Endothelial cell of umbilical vein (primary cell): ENCODE measurements around the gene SPTY2D1. TPM values are rescaled to one million over a fixed set of nuclear protein-coding genes. Genes with fewer than 3 reads are reported as not detected.

Experiments
- BruUV-seq: library from RNA; stranded (reverse); fragments of 400-500 nt; replicated peaks from 2 replicates; lab custom pipeline; 2021; lab: Mats Ljungman, UMichigan
- CTCF ChIA-PET: fragments of 300-600, 350-600 bp; sonication (Branson Sonifier 250); formaldehyde crosslinking; loops from one replicate; lab custom pipeline; 2021; ENCODE audit warnings: antibody characterized with exemption, inconsistent platforms; lab: Charles Lee
- POLR2A ChIA-PET: fragments of 300-600, 350-600 bp; sonication (Branson Sonifier 250); formaldehyde crosslinking; loops from one replicate; lab custom pipeline; 2021; ENCODE audit warnings: antibody characterized with exemption, inconsistent platforms; lab: Charles Lee
- DNase-seq: peaks from one replicate; pipeline ENCODE4 v3.0.0-alpha.2; 2011; ENCODE audit warnings: low read depth, low spot score
- FAIRE-seq: peaks from 2 replicates; lab custom pipeline; 2011; peaks lifted over from hg19 to GRCh38; lab: Jason Lieb, UNC
- H2AFZ ChIP-seq: 2 replicates; pipeline ENCODE4 v1.6.0; 2012; ENCODE audit warnings: low read depth, low read length, control low read depth, inconsistent platforms
- H3K27ac ChIP-seq: 2 replicates; pipeline ENCODE4 v1.5.1; 2011; ENCODE audit warnings: low read depth, mild to moderate bottlenecking, control low read depth, low read length, moderate library complexity; ENCODE audit not compliant: insufficient read depth
- H3K27me3 ChIP-seq, 2 experiments: 2 replicates each; pipeline versions ENCODE4 v1.6.0 to v1.6.1; 2011; ENCODE audit warnings: low read length in 2 of 2, mixed read lengths in 1 of 2; ENCODE audit not compliant: control insufficient read depth in 2 of 2, insufficient read depth in 2 of 2
- H3K36me3 ChIP-seq, 2 experiments: 2 replicates in 1 of 2; 3 replicates in 1 of 2; pipeline ENCODE4 v1.5.1; 2011; ENCODE audit warnings: low read length in 2 of 2, mild to moderate bottlenecking in 1 of 2, moderate library complexity in 1 of 2; ENCODE audit not compliant: control insufficient read depth in 2 of 2, insufficient read depth in 2 of 2; ENCODE audit errors: extremely low read depth in 1 of 2
- H3K4me1 ChIP-seq: 3 replicates; pipeline ENCODE4 v1.5.1; 2011; ENCODE audit warnings: mild to moderate bottlenecking, low read length; ENCODE audit not compliant: control insufficient read depth, insufficient read depth; ENCODE audit errors: extremely low read depth
- H3K4me2 ChIP-seq: 2 replicates; pipeline ENCODE4 v1.6.1; 2011; ENCODE audit warnings: low read length, control low read depth, mixed read lengths; ENCODE audit not compliant: insufficient read depth
- H3K4me3 ChIP-seq, 3 experiments: fragments of 200-600 bp in 1 of 3; sonication (generic), shearing (Covaris generic) in 1 of 3; replicated peaks in 1 of 3; 2 replicates each; pipeline ENCODE4 v1.5.1; 2011 to 2016; ENCODE audit warnings: control low read depth in 3 of 3, low read length in 3 of 3, mild to moderate bottlenecking in 2 of 3, inconsistent platforms in 1 of 3, low read depth in 1 of 3, moderate library complexity in 1 of 3; ENCODE audit not compliant: insufficient read depth in 1 of 3
- H3K79me2 ChIP-seq: 2 replicates; pipeline ENCODE4 v1.6.0; 2012; ENCODE audit warnings: low read length, inconsistent platforms; ENCODE audit not compliant: control insufficient read depth, insufficient read depth
- H3K9ac ChIP-seq: replicated peaks from 2 replicates; pipeline ENCODE3; 2011; ENCODE audit warnings: low read length, control low read depth; ENCODE audit not compliant: insufficient read depth; ENCODE audit errors: extremely low read depth
- H3K9me1 ChIP-seq: replicated peaks from 3 replicates; pipeline ENCODE4 v1.6.0; 2011; ENCODE audit warnings: mild to moderate bottlenecking, low read length; ENCODE audit not compliant: control insufficient read depth, insufficient read depth; ENCODE audit errors: extremely low read depth
- H3K9me3 ChIP-seq: replicated peaks from 2 replicates; pipeline ENCODE4 v1.5.1; 2012; ENCODE audit warnings: low read length, inconsistent platforms; ENCODE audit not compliant: control insufficient read depth, insufficient read depth
- H4K20me1 ChIP-seq: replicated peaks from 2 replicates; pipeline ENCODE3; 2011; ENCODE audit warnings: mild to moderate bottlenecking, low read length; ENCODE audit not compliant: control insufficient read depth, insufficient read depth; ENCODE audit errors: extremely low read depth
- CTCF ChIP-seq, 2 donors: IDR thresholded peaks; 1 replicate in 1 of 2; 2 replicates in 1 of 2; pipeline ENCODE4 v1.5.1; 2011; ENCODE audit warnings: low read length in 2 of 2, mild to moderate bottlenecking in 2 of 2, moderate library complexity in 2 of 2, control low read depth in 1 of 2, inconsistent platforms in 1 of 2, low read depth in 1 of 2; ENCODE audit not compliant: insufficient read depth in 1 of 2; ENCODE audit errors: extremely low read depth in 1 of 2
- EZH2 ChIP-seq: IDR thresholded peaks from 2 replicates; pipeline ENCODE4 v1.6.1; 2012; ENCODE audit warnings: borderline replicate concordance, low read depth, mild to moderate bottlenecking, moderate library complexity, low read length, inconsistent platforms; ENCODE audit not compliant: severe bottlenecking
- FOS ChIP-seq: IDR thresholded peaks from 2 replicates; pipeline ENCODE4 v1.6.1; 2011; ENCODE audit warnings: mild to moderate bottlenecking, low read length, moderate library complexity, borderline replicate concordance; ENCODE audit not compliant: insufficient read depth
- GATA2 ChIP-seq: IDR thresholded peaks from 2 replicates; pipeline ENCODE4 v1.7.0; 2011; ENCODE audit warnings: low read depth, mild to moderate bottlenecking, moderate library complexity, mixed read lengths, low read length; ENCODE audit not compliant: insufficient read length, insufficient read depth
- JUN ChIP-seq: IDR thresholded peaks from 2 replicates; pipeline ENCODE4 v1.6.1; 2011; ENCODE audit warnings: borderline replicate concordance, low read depth; ENCODE audit not compliant: insufficient read length, insufficient read depth
- MAX ChIP-seq: IDR thresholded peaks from 2 replicates; pipeline ENCODE4 v1.6.1; 2011; ENCODE audit not compliant: insufficient read depth, insufficient read length
- MYC ChIP-seq: IDR thresholded peaks from one replicate; pipeline ENCODE4 v1.6.1; 2011; ENCODE audit warnings: mild to moderate bottlenecking, low read depth, low read length
- POLR2A ChIP-seq: IDR thresholded peaks from 2 replicates; pipeline ENCODE4 v1.6.1; 2012; ENCODE audit warnings: low read depth, mild to moderate bottlenecking, control low read depth, low read length
- dilution Hi-C: fragments of 300-500 bp; cut with MboI; formaldehyde crosslinking; loops from one replicate; pipeline ENCODE4 v1.15.0; 2019; ENCODE audit warnings: low sequenced_read_pairs; ENCODE audit not compliant: extremely low pct_ligation_motif_present
- intact Hi-C: fragments of 100-400 bp; cut with micrococcal nuclease; formaldehyde crosslinking; loops from one replicate; pipeline ENCODE4 v1.10.0; 2022
- polyA plus RNA-seq, 4 experiments: library from polyadenylated mRNA; depleted of rRNA in 3 of 4; stranded (reverse) in 3 of 4; unstranded in 1 of 4; fragments of >200 nt; gene quantifications; 2 replicates each; pipeline versions ENCODE4 v1.2.1 to v1.2.3, GENCODE V29; 2011 to 2012; ENCODE audit warnings: missing spikeins in 1 of 4
- total RNA-seq: library from RNA; stranded (reverse); gene quantifications from 2 replicates; pipeline ENCODE4 v1.2.3, GENCODE V29; 2021

The SPTY2D1 gene
- total and polyA plus RNA-seq, 2 donors (not counting 3 experiments of a cell fraction or from before 2014, with no cell fraction given): 5.5 to 18.7 TPM

DNA sequence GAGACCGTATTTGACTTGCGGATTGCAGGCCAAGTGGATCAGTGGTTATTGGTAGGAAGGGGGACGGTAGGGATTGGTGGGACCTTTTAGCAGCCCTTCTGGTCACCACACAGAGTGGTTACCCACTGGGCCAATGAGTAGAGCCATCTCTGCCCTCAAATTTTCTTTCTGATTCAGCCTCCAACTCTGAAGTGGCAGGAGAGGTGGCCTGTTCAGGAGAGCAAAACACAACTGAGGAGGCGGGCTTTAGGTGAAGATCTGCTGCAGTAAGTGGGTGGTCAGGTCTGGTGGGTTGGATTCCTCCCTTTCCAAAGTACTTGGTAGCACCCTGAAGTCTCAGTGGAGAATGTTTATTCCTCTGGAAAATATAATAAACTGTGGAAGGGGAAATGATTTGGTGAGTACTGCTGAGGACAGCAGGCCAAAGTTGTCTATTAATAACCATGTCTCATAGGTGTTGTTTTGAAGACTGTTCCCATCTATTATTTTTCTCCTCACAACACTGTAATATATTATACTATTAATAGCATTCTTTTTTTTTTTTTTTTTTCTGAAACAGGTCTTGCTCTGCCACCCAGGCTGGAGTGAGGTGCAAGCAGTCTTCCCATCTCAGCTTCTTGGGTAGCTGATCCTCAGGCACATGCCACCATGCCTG is 33.1 kb downstream of the SPTY2D1 start:
- DNase-seq: no peak
- no peak overlapping the region for H2AFZ ChIP-seq
- no peaks in the 10 kb centered on the region for H3K79me2 ChIP-seq
- no peak overlapping the region for H3K4me3 ChIP-seq
- H3K9me1 ChIP-seq: no peaks in the 10 kb centered on the region
- intact Hi-C loops: no loop called here
- H3K36me3 ChIP-seq: no peaks in the 10 kb centered on the region
- H3K4me2 ChIP-seq: no peak overlapping the region
- no peak for FAIRE-seq
- no peaks in the 10 kb centered on the region for H3K9me3 ChIP-seq
- H3K27ac ChIP-seq: no peak overlapping the region
- H4K20me1 ChIP-seq: no peaks in the 10 kb centered on the region
- TF ChIP-seq MYC (no peak), FOS (no peak), CTCF (IDR thresholded peaks at IDR 0.05; ENCODE audit: extremely low read depth in 1 of 2, insufficient read depth in 1 of 2, low read depth in 1 of 2, low read length in 2 of 2) (no peak), POLR2A (no peak), GATA2 (no peak), EZH2 (no peak), JUN (no peak), MAX (no peak)
- H3K27me3 ChIP-seq: no peaks in the 10 kb centered on the region
- H3K9ac ChIP-seq: no peak overlapping the region
- POLR2A ChIA-PET: no interaction called here
- CTCF ChIA-PET: interaction anchor here (0.6 to 2.8 kb wide), 4 partner anchors 8 to 1314 kb away, joined by 3 to 9 read pairs (median 4); no protein-coding TSS in a partner anchor
- dilution Hi-C loops: no loop called here
- H3K4me1 ChIP-seq: no peaks in the 10 kb centered on the region
- BruUV-seq: no TSS peak
